Femur (tissue), 1 donor: ENCODE results near the gene LENEP.
A peak's percentile ranks its signal among the peaks of the same experiment; 100 is the strongest.

Experiments used
- DNase-seq: peaks from one replicate; pipeline ENCODE4 v3.0.0-alpha.2; 2017

The LENEP gene

DNA sequence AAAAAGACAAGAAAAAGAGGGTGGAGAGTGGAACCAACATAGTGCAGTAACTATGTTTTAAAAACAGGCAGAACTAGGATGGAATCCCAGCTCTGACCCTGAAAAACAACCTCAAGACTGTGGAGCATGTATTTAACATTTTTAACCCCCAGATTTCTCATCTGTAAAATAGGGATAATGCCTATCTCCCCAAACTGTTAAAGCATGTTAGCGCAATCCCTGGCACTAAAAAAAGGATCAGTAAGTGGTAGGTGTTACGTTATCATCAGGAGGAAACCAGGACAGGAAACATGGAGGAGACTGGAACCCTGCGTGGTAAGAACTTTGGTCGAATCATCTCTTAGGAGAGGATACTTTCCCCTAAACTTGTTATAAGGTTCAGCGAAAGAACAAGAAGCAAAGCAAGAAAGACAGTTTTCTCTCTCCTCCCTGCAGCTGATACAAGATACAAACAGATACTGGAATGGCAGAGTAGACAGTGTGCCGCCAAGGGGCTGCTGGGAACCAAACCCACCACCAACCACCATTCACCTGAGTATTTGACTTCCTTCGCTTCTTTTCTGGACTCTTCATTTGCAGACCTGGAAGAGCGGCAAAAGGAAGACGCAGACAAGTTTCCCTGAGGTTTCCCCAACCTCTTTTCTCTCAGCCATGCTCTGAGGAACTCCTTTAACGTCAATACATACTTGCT is 32.8 kb upstream of the LENEP start:
- DNase-seq, result no peak

GRCh38 chr1:154961207-154962155 is 31.9 kb upstream of the LENEP start, which contains the start of gene PYGO2:
Gene PYGO2 (minus strand): TSS chr1:154961782. CDS start chr1:154961576, 206 bp downstream.
- DNase-seq, result peak; percentile 89

DNA sequence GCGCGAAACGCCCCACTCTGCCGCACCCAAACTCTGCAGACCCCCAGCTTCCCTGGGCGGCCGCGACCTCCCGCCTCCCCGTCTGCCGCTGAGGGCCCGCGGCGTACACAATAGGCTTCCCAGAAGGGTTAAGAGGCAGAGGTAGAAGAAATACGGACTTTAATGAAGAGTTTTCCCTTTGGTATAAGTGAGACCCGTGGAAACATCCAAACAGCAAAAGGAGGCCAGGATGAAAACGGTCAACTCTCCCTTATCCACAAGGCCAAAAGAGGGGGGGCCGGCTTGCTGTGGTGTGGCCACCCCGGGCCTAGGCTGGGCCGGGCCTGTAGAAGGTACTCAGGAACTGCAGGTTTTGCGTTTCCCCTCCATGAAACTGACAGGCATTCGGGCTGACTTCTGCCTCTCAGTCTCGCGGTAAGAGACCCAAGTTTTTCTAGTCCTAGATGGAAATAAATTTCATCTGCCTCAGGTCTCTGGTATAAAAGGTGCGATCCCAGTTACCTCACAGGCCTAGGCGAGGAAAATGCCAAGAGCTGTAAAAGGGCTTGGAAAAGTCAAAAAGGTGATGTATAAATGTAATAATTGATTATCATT is 31.1 kb upstream of the LENEP start:
- no peak for DNase-seq

DNA sequence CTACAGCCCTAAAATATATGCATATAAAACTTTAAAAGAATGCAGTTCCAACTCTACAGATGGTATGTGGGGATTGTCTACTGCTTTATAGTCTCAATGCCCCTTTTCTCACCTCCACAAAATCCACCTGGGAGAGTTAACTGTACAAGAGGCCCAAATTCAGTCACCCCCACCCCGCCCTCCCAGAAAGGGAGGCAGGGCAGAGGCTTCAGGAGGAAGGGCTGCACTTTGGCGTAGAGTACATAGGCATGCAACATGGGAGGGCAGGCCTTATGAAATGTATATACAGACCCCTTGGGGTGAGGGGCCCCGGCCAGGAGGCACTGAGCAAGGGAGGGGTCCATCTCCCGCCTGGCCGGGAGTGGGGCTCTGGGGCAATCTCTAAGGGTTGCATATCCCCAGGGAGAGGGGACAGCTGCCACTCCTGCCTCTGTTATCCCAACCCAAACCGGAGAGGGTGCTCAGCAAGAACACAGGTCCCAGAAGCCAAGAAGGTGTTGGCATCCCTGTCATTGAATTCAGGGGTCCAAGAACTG is 30.5 kb upstream of the LENEP start:
- no peak for DNase-seq

- DNase-seq, result no peak
Measured at GRCh38 chr1:154963643-154964042, 29.7 kb upstream of the LENEP start.

- DNase-seq, result peak; percentile 11
Measured at GRCh38 chr1:154964359-154964758, 29.0 kb upstream of the LENEP start.

DNA sequence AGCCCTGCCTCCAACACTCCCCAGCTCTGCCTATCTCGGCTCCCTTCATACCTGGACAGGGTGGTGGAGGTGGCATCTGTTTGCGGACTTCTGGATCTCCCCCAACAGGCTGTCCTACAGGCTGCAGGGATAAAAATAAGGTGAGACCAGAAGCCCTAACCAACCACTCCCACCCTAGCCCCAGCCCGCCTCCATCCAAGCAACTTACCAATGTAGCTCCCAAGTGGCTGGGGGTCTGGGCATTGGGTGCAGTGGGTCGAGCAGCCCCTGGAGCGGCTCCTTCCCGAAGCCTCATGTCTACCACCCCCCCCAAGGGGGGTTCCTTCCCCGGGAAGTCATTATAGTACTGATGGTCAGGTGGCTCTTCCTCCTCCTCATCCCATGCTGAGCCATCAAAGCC is 27.3 kb upstream of the LENEP start:
- DNase-seq, result no peak

DNA sequence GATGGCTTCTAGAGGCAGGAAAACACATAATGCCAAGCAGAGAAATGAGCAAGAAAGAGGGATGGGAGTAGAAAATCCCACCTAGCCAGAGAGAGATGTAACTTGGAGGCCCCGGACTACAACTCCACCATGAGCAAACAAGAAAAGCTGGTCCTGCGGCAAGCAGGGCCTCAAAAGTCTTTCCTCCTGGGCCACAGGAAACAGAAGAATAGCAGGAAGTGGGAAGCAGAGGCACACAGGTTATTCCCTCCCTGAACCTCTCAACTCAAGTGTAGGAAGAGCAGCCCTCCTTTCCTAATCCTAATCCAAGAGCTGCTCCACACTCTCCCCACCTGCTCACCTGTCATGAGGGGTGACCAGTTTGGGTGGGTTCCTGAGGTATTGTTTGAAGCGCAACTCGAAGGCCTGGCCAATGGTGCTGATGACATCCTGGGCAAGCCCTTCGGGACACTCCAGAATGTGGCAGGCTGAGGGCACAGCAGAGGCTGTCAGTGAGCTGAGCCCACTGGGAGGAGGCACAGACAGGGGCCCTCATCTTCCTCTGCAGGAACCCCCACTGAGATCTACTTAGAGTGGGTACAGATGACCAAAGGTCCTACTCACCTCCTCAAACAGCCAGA is 25.9 kb upstream of the LENEP start:
- no peak for DNase-seq

DNA sequence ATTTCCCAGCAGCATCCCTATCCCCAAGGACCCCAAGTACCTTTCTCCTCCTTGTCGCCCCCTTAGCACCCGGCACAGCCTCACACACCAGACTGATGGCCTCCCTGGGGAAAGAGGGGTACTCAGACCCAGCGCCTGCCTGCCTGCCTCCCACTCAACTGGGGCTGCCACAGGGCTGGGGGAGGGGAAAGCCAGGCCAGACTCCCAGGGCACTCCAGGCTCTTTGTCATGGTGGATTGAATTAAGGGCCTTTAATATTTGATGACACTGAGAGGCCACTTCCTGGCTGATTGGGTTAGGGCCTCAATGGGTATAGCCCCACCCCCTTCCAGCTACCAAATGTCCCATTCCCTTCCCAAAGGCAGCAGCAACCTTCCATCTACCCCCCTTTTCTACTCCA is 24.7 kb upstream of the LENEP start:
- DNase-seq, result no peak

GRCh38 chr1:154969246-154969645 is 24.1 kb upstream of the LENEP start:
- DNase-seq, result no peak

- peak; percentile 57 for DNase-seq
Measured at GRCh38 chr1:154969860-154970452, 23.4 kb upstream of the LENEP start.

- DNase-seq, result peak; percentile 97
Measured at GRCh38 chr1:154970631-154971340, 22.6 kb upstream of the LENEP start, which contains the start of gene SHC1. Gene SHC1 (minus strand): TSS chr1:154970747. CDS start chr1:154970526, 221 bp downstream.

- DNase-seq, result no peak
Measured at GRCh38 chr1:154971341-154971998, 21.9 kb upstream of the LENEP start.

- no peak for DNase-seq
Measured at GRCh38 chr1:154972213-154972516, 21.2 kb upstream of the LENEP start.

DNA sequence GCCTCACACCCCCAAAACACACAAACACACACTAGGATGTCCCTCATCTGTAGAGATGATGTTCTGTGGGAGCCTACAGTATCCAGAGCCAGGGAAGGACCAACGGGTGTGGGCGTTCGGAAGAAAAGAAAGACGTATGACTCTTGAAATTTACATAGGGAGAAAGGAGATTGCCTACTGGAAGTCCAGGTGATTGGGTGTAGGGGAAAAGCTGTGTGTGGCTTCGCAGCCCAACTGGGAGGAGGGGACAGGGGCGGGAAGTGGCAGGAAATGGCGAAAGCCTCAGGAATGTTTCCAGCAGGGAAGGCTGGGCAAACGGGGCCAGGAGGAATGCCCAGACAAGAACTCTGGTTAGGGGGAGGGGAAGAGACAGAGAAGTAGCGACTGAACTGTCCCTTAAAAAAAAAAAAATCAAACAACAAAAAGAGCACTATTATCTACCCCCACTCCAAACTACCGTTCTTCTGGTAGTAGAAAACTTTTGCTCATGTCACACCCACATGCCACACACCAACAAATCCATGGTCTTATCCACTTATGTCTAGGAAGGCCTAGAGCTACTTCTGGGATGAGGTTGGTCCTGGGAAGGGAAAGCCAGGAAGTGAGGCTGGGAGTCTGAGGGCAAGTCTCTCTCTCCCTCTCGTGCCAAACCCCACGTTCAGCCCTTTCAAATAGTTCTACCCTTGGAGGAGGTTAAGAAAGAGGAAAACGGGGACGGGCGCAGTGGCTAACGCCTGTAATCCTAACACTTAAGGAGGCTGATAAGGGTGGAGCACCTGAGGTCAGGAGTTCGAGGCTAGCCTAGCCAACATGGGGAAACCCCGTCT is 20.7 kb upstream of the LENEP start:
- DNase-seq, result peak; percentile 86

DNA sequence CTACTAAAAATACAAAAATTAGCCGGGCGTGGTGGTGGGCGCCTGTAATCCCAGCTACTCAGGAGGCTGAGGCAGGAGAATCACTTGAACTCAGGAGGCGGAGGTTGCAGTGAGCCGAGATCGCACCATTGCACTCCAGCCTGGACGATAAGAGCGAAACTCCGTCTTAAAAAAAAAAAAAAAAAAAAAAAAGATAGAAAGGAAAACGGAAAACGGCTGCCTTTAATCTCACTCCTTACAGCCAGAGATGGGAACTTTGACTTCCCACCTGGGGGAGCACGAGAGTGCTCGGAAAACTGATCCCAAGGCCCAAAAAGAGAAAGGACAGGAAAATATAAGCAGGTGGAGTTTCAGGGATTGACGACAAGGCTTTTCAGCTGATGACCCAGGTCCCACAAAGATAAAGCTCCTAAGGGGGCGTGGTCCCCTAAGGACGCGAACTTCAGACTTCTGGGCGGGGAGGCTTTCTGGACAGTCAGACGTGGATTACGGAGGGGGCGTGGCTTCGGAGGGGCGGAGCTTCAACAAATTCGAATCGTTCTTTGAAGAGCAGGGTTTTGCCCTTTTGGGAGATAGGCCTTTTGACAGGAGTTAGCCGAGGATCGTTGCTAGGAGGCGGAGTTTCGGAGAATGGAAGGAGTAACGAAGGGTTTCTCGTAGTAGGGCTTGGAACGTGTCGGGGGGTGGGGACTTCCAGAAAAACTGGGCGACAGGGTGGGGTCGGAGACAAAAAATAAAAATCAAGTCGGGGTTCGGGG is 19.9 kb upstream of the LENEP start:
- DNase-seq, result peak; percentile 97

- DNase-seq, result peak; percentile 99
Measured at GRCh38 chr1:154974102-154974807, 19.1 kb upstream of the LENEP start, which contains the start of gene CKS1B. Gene CKS1B (plus strand): TSS chr1:154974681. CDS start chr1:154974746, 65 bp downstream.

GRCh38 chr1:154974808-154975408 is 18.5 kb upstream of the LENEP start:
- peak; percentile 97 for DNase-seq
